Ascending aorta (tissue), 2 donors: ENCODE measurements around the gene CNOT2. TPM values are rescaled to one million over a fixed set of nuclear protein-coding genes. Genes with fewer than 3 reads are reported as not detected.
A peak's percentile ranks its signal among the peaks of the same experiment; 100 is the strongest.

ENCODE experiments used
- DNase-seq, 2 donors: peaks; one replicate each; pipeline ENCODE4 v3.0.0-alpha.2; 2019; ENCODE audit warnings: low spot score in 2 of 2
- H3K27ac ChIP-seq, 2 donors: fragments of 200-600 bp; sonication (generic); one replicate each; pipeline ENCODE4 v1.5.1; 2016 to 2017; ENCODE audit warnings: mild to moderate bottlenecking in 1 of 2
- H3K27me3 ChIP-seq: fragments of 200-600 bp; sonication (generic); one replicate; pipeline ENCODE4 v1.5.1; 2017
- H3K36me3 ChIP-seq, 2 donors: fragments of 200-600 bp; sonication (generic); one replicate each; pipeline ENCODE4 v1.5.1; 2016
- H3K4me1 ChIP-seq, 2 donors: fragments of 200-600 bp; sonication (generic); one replicate each; pipeline ENCODE4 v1.5.1; 2016 to 2017; ENCODE audit warnings: mild to moderate bottlenecking in 1 of 2
- H3K4me3 ChIP-seq, 2 donors: fragments of 200-600 bp; sonication (generic); one replicate each; pipeline ENCODE4 v1.5.1; 2016 to 2017; ENCODE audit warnings: mild to moderate bottlenecking in 1 of 2
- H3K9me3 ChIP-seq, 2 donors: fragments of 200-600 bp; sonication (generic); one replicate each; pipeline ENCODE4 v1.5.1; 2016
- CTCF ChIP-seq, 3 experiments: fragments of 200-600 bp in 2 of 3; fragments of 450-650 bp in 1 of 3; sonication (generic) in 2 of 3; IDR thresholded peaks; one replicate each; pipeline ENCODE4 v1.5.1; 2016 to 2019; ENCODE audit warnings: antibody characterized with exemption in 3 of 3, mild to moderate bottlenecking in 1 of 3, moderate library complexity in 1 of 3
- intact Hi-C: fragments of 100-400 bp; cut with DNase I; formaldehyde crosslinking; loops from one replicate; pipeline ENCODE4 v1.15.1; 2023
- total RNA-seq: library from RNA; depleted of rRNA; stranded (reverse); fragments of >200 nt; gene quantifications from one replicate; pipeline ENCODE4 v1.1.0, GENCODE V29; 2016

The CNOT2 gene
- total RNA-seq, 1 donor from 2014 or later = 71.7 TPM

DNA sequence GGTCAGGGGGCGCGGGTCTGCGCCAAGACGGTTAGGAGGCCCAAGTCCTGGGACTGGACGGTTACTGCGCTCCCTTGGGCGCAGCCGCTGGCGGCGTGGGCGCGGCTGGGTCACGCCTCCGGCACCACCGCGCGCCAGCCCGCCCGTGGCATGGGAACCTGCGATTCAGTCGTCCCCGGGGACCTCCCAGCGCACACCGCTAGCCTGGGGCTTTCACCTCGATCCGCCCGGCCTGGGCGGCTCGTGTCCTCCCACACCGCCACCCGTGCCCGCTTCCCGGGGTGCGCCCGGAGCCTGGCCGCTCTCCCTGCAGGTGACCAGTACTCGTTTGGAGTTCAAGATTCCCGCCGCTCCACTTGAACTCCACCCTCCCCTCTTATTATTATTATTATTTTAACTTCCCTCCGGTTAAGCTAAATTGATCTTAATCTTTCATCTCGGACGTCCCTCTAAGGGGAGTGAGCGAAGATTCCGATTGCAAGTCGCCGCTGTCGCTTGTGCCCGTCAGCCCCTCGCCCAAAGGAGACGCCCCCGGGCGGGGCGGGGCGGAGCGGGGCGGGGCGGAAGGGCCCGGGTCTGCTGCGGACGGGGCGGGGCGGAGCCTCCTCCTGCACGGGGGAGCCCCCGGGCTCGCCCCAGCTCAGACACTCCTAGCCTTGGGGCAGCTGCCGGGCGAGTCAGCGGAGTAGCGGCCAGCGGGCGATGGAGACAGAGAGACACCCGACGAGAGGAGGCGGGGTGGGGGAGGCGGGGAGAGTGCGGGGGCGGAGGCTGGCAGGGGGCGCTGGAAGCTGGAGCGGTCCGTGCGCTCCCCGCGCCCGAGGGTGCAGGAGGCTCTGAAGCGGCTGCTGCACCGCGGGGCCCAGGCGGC, 122.7 kb downstream of the CNOT2 start, which contains the start of gene KCNMB4:
KCNMB4 (plus strand) TSS at position 643 of the 871 bp plus-strand sequence. CDS start 445 bp downstream, outside the sequence.
- Histone ChIP-seq H3K36me3 (no peaks in the 10 kb centered on the region), H3K4me1 (peaks cover 3 to 6% of the 10 kb centered on the region in 2 donors), H3K27me3 (no peaks in the 10 kb centered on the region), H3K27ac (peak within 1 kb of the TSS; percentile 27 to 33), H3K4me3 (peak within 1 kb of the TSS; percentile 76 to 91), H3K9me3 (no peaks in the 10 kb centered on the region)
- DNase-seq = peak in 1 of 2 donors; percentile 75
- intact Hi-C loops = loop anchor here (5.0 to 10.0 kb wide), 2 partner anchors 124 to 321 kb away; partner anchors contain the start of gene CNOT2
- TF ChIP-seq CTCF (IDR thresholded peaks at IDR 0.05) = no peak

DNA sequence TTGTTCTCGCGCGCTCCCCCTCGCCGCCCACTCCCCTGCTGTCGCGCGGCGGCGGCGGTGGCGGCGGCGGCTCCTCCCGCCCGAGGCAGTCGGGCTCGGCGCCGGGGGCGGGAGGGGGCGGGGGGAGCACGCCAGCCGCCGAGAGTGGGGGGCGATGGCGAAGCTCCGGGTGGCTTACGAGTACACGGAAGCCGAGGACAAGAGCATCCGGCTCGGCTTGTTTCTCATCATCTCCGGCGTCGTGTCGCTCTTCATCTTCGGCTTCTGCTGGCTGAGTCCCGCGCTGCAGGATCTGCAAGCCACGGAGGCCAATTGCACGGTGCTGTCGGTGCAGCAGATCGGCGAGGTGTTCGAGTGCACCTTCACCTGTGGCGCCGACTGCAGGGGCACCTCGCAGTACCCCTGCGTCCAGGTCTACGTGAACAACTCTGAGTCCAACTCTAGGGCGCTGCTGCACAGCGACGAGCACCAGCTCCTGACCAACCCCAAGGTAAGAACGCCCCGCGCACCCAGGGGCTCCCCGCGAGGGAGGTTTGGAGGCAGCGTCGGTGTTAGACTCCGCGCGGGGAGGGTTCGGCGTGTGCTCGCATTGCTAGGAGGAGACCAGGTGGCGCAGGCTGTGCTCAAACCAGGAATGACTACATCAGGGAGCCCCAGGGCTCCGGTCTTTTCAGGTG, 123.5 kb downstream of the CNOT2 start:
- TF ChIP-seq CTCF (IDR thresholded peaks at IDR 0.05) = no peak
- Histone ChIP-seq H3K27ac (peak overlapping the region; percentile 27 to 33), H3K4me1 (peaks cover 3 to 6% of the 10 kb centered on the region in 2 donors), H3K27me3 (no peaks in the 10 kb centered on the region), H3K9me3 (no peaks in the 10 kb centered on the region), H3K36me3 (no peaks in the 10 kb centered on the region), H3K4me3 (peak overlapping the region; percentile 76 to 91)
- intact Hi-C loops = loop anchor here (5.0 to 10.0 kb wide), 2 partner anchors 124 to 322 kb away; partner anchors contain the start of gene CNOT2
- DNase-seq = peak in 1 of 2 donors; percentile 68

DNA sequence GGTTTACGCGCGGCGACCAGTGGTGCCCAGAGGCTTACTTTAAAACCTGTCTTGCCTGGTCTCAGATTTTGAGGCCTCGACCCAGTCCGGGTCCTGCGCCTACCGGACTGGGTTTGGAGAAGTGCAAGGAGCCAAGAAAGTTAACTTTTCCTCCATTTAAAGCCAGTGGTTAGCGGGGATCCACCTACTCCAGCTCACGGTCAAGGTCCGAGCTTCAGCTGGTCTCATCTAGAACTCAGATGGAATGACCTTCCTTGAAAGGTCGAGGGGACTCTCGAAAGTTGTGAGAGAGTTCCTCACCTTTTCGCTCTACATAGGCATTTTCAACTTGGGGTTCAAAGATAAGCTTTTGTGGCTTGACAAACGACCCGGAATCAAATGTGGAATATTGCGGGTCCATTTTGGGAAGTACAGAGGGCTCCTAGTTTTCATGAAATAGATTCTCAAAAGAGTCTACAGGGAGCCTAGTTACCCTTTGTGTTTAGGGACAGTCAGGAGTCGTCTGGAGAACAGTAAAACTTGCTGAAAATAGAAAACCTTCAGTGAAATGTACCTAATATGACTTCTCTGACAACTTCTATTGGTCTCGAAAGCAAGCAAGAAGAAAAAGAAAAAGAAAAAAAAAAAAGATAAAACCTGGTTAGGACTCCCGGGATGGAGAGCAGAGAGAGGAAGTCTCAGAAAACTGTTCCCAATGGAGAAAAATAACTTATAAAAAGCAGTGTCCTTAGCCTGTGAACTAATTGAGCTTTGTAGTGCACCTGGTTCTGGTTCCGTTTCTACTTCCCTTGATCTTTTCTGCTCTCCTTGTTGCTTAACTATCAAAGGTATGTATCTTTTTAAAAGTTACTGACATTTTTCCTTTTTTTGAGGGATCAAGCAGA, 124.3 kb downstream of the CNOT2 start:
- intact Hi-C loops = loop anchor here (5.0 to 10.0 kb wide), 2 partner anchors 125 to 323 kb away; partner anchors contain the start of gene CNOT2
- no peaks in the 10 kb centered on the region for H3K27me3 ChIP-seq
- H3K4me1 ChIP-seq = peaks cover 3 to 6% of the 10 kb centered on the region in 2 donors
- TF ChIP-seq CTCF (IDR thresholded peaks at IDR 0.05) = no peak
- no peaks in the 10 kb centered on the region for H3K36me3 ChIP-seq
- H3K9me3 ChIP-seq = no peaks in the 10 kb centered on the region
- no peak for DNase-seq
- peak overlapping the region; percentile 27 to 33 for H3K27ac ChIP-seq
- peak overlapping the region; percentile 76 to 91 for H3K4me3 ChIP-seq

DNA sequence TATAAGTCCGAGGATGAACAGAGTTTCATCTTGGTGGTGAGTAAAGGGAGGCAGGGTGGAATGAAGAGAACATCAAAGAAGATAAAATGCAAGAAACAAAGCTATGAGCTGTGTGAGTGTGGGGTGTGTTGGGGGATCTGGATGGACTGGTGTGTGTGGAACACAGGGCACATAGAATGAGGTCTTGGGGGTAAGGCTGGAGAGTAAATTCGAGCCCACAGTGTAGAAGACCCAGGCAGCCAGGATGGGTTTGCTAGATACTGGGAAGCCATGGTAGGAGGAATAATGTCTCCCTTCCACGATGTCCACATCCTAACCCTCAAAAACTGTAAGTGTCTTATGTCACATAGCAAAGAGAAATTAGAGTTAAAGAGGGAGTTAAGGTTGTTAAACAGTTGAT, 129.6 kb downstream of the CNOT2 start:
- DNase-seq = no peak
- H3K27ac ChIP-seq = no peak overlapping the region
- H3K4me1 ChIP-seq = no peaks in the 10 kb centered on the region
- H3K27me3 ChIP-seq = no peaks in the 10 kb centered on the region
- H3K36me3 ChIP-seq = no peaks in the 10 kb centered on the region
- intact Hi-C loops = no loop called here
- no peaks in the 10 kb centered on the region for H3K9me3 ChIP-seq
- no peak for TF ChIP-seq CTCF (IDR thresholded peaks at IDR 0.05)
- no peak overlapping the region for H3K4me3 ChIP-seq

- Histone ChIP-seq H3K4me3 (no peak overlapping the region), H3K9me3 (peaks cover 0 to 4% of the 10 kb centered on the region in 2 donors), H3K27me3 (no peaks in the 10 kb centered on the region), H3K36me3 (no peaks in the 10 kb centered on the region), H3K27ac (no peak overlapping the region), H3K4me1 (no peaks in the 10 kb centered on the region)
- TF ChIP-seq CTCF (IDR thresholded peaks at IDR 0.05) = no peak
- intact Hi-C loops = no loop called here
- DNase-seq = no peak
Measured at GRCh38 chr12:70379846-70380245, 136.6 kb downstream of the CNOT2 start.
